ENCODE results near the gene HNRNPM. TPM values are rescaled to one million over a fixed set of nuclear protein-coding genes. Genes with fewer than 3 reads are reported as not detected.
"Not testable (repeated sequence)": the region's sequence is repeated elsewhere in the genome, so short reads cannot be mapped to it uniquely, and the experiment has no call there.

The HNRNPM gene
- total RNA-seq, 1 experiment from 2014 or later = 298 TPM

- Histone ChIP-seq H3K4me2 (ENCODE audit: low read length) (no peak overlapping the region), H3K9me3 (ENCODE audit: control insufficient read depth in 1 of 2, insufficient read depth in 1 of 2, low read depth in 1 of 2, low read length in 2 of 2) (no peaks in the 10 kb centered on the region), H3K27ac (ENCODE audit: low read depth, low read length) (no peak overlapping the region), H3K36me3 (ENCODE audit: control insufficient read depth in 1 of 2, insufficient read depth in 2 of 2, low read length in 2 of 2) (peaks cover 9 to 12% of the 10 kb centered on the region in 2 experiments), H3K27me3 (ENCODE audit: insufficient read depth, low read length) (no peaks in the 10 kb centered on the region), H3K4me1 (ENCODE audit: control insufficient read depth in 1 of 2, insufficient read depth in 2 of 2, low read length in 2 of 2) (peaks cover 27 to 44% of the 10 kb centered on the region in 2 experiments), H3K9ac (ENCODE audit: low read length) (no peak overlapping the region), H3K79me2 (ENCODE audit: insufficient read depth, low read length) (peaks cover 22% of the 10 kb centered on the region), H3K9me2 (ENCODE audit: insufficient read depth) (no peaks in the 10 kb centered on the region), H3K4me3 (replicated peaks in 1 of 2; ENCODE audit: low read depth in 1 of 2, low read length in 2 of 2) (no peak overlapping the region), H2AFZ (ENCODE audit: low read depth, low read length, poor library complexity, severe bottlenecking) (no peak overlapping the region), H4K20me1 (ENCODE audit: insufficient read depth) (peaks cover 10% of the 10 kb centered on the region; the same call in 1 of the 2 replicates)
- POLR2A ChIA-PET = interaction anchor here (1.6 kb wide), 1 partner anchor 72 kb away, joined by 6 read pairs; the partner anchor contains the start of gene ZNF414
- BruUV-seq (replicated peaks) = no TSS peak
- intact Hi-C loops (cut with micrococcal nuclease) = loop anchor here (10.0 kb wide), 1 partner anchor 87 kb away; no protein-coding TSS in a partner anchor
- CTCF ChIA-PET = no interaction called here
- RAD21 ChIA-PET (ENCODE audit: low non-redundant PET in 1 of 2, low total read pairs in 2 of 2, uncharacterized antibody in 2 of 2, unreplicated experiment in 2 of 2) = no interaction called here
- ATAC-seq (no peak), DNase-seq (ENCODE audit: low read depth, low spot score) (no peak)
- TF ChIP-seq EZH2phosphoT487 (IDR thresholded peaks at IDR 0.05; ENCODE audit: borderline replicate concordance) (no peak), SP1 (IDR thresholded peaks at IDR 0.05; ENCODE audit: low read depth) (no peak), POLR2AphosphoS5 (IDR thresholded peaks at IDR 0.05; ENCODE audit: low read depth, low read length) (no peak), ZNF274 (IDR thresholded peaks at IDR 0.05; ENCODE audit: low read depth, low read length) (no peak), EZH2 (IDR thresholded peaks at IDR 0.05) (no peak), SIN3A (IDR thresholded peaks at IDR 0.05; ENCODE audit: low read depth) (no peak), JUND (IDR thresholded peaks at IDR 0.05) (no peak), FOSL1 (IDR thresholded peaks at IDR 0.05; ENCODE audit: low read depth) (no peak), CEBPB (IDR thresholded peaks at IDR 0.05; ENCODE audit: low read depth) (no peak), POLR2A (IDR thresholded peaks at IDR 0.05; ENCODE audit: borderline replicate concordance, extremely low read depth, insufficient read depth, insufficient read length) (no peak), TCF7L2 (IDR thresholded peaks at IDR 0.05; ENCODE audit: borderline replicate concordance, extremely low read depth, insufficient read depth, insufficient read length) (no peak), ZBTB33 (IDR thresholded peaks at IDR 0.05; ENCODE audit: extremely low read depth, insufficient replicate concordance, low read length) (no peak), ELF1 (IDR thresholded peaks at IDR 0.05; ENCODE audit: borderline replicate concordance, low read depth) (no peak)
- TF ChIP-seq, protein P1, sequence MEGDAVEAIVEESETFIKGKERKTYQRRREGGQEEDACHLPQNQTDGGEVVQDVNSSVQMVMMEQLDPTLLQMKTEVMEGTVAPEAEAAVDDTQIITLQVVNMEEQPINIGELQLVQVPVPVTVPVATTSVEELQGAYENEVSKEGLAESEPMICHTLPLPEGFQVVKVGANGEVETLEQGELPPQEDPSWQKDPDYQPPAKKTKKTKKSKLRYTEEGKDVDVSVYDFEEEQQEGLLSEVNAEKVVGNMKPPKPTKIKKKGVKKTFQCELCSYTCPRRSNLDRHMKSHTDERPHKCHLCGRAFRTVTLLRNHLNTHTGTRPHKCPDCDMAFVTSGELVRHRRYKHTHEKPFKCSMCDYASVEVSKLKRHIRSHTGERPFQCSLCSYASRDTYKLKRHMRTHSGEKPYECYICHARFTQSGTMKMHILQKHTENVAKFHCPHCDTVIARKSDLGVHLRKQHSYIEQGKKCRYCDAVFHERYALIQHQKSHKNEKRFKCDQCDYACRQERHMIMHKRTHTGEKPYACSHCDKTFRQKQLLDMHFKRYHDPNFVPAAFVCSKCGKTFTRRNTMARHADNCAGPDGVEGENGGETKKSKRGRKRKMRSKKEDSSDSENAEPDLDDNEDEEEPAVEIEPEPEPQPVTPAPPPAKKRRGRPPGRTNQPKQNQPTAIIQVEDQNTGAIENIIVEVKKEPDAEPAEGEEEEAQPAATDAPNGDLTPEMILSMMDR (IDR thresholded peaks at IDR 0.05 in 2 of 3, conservative IDR thresholded peaks at IDR 0.05 in 1 of 3; ENCODE audit: borderline replicate concordance in 1 of 3, insufficient read depth in 1 of 3, low read depth in 2 of 3, low read length in 2 of 3) = no peak
Measured at GRCh38 chr19:8441725-8442544, 2.8 kb upstream of the HNRNPM start.

GRCh38 chr19:8444140-8444676 lies 567 bp upstream of the HNRNPM start:
- RAD21 ChIA-PET (ENCODE audit: low non-redundant PET in 1 of 2, low total read pairs in 2 of 2, uncharacterized antibody in 2 of 2, unreplicated experiment in 2 of 2); DNase-seq (ENCODE audit: low read depth, low spot score); H3K9me3 ChIP-seq (ENCODE audit: control insufficient read depth in 1 of 2, insufficient read depth in 1 of 2, low read depth in 1 of 2, low read length in 2 of 2); H3K9me2 ChIP-seq (ENCODE audit: insufficient read depth); ATAC-seq; H3K27me3 ChIP-seq (ENCODE audit: insufficient read depth, low read length): not testable (repeated sequence)
- TSS peak; percentile 92 for BruUV-seq (replicated peaks)
- Histone ChIP-seq H3K36me3 (ENCODE audit: control insufficient read depth in 1 of 2, insufficient read depth in 2 of 2, low read length in 2 of 2) (peaks cover 13 to 18% of the 10 kb centered on the region in 2 experiments), H3K27ac (ENCODE audit: low read depth, low read length) (peak overlapping the region; percentile 98), H3K4me1 (ENCODE audit: control insufficient read depth in 1 of 2, insufficient read depth in 2 of 2, low read length in 2 of 2) (peaks cover 25 to 46% of the 10 kb centered on the region in 2 experiments), H3K9ac (ENCODE audit: low read length) (peak overlapping the region; percentile 99), H2AFZ (ENCODE audit: low read depth, low read length, poor library complexity, severe bottlenecking) (peak overlapping the region; percentile 37), H3K4me2 (ENCODE audit: low read length) (peak overlapping the region; percentile 71), H3K4me3 (replicated peaks in 1 of 2; ENCODE audit: low read depth in 1 of 2, low read length in 2 of 2) (peak overlapping the region; percentile 65 to 78), H3K79me2 (ENCODE audit: insufficient read depth, low read length) (peaks cover 45% of the 10 kb centered on the region), H4K20me1 (ENCODE audit: insufficient read depth) (peaks cover 22% of the 10 kb centered on the region; the same call in 1 of the 2 replicates)
- POLR2A ChIA-PET = interaction anchor here (0.5 to 1.9 kb wide), 8 partner anchors 9 to 109 kb away, joined by 3 to 12 read pairs (median 3); partner anchors contain the start of genes ANGPTL4, MARCHF2 and ZNF414
- CTCF ChIA-PET = interaction anchor here (1.6 kb wide), 1 partner anchor 31 kb away, joined by 9 read pairs; the partner anchor contains the start of gene MARCHF2
- intact Hi-C loops (cut with micrococcal nuclease) = loop anchor here (10.0 kb wide), 1 partner anchor 89 kb away; no protein-coding TSS in a partner anchor

Measured in HCT116 (cell line).